HL-60 (cell line): ENCODE results near the gene CAST.

Experiments
- GABPA ChIP-seq: IDR thresholded peaks from 2 replicates; pipeline ENCODE4 v1.6.1; 2012; ENCODE audit warnings: low read depth
- POLR2AphosphoS5 ChIP-seq: IDR thresholded peaks from 2 replicates; pipeline ENCODE4 v1.6.1; 2012; ENCODE audit warnings: low read depth
- SPI1 ChIP-seq: IDR thresholded peaks from 2 replicates; pipeline ENCODE4 v1.6.1; 2012; ENCODE audit warnings: low read depth, mild to moderate bottlenecking, borderline replicate concordance
- TF ChIP-seq, protein P1 (sequence below): IDR thresholded peaks from one replicate; pipeline ENCODE4 v1.5.1; 2011; ENCODE audit warnings: low read length, control low read depth, inconsistent platforms; ENCODE audit not compliant: insufficient read depth

- TF ChIP-seq, protein P1, sequence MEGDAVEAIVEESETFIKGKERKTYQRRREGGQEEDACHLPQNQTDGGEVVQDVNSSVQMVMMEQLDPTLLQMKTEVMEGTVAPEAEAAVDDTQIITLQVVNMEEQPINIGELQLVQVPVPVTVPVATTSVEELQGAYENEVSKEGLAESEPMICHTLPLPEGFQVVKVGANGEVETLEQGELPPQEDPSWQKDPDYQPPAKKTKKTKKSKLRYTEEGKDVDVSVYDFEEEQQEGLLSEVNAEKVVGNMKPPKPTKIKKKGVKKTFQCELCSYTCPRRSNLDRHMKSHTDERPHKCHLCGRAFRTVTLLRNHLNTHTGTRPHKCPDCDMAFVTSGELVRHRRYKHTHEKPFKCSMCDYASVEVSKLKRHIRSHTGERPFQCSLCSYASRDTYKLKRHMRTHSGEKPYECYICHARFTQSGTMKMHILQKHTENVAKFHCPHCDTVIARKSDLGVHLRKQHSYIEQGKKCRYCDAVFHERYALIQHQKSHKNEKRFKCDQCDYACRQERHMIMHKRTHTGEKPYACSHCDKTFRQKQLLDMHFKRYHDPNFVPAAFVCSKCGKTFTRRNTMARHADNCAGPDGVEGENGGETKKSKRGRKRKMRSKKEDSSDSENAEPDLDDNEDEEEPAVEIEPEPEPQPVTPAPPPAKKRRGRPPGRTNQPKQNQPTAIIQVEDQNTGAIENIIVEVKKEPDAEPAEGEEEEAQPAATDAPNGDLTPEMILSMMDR, result no peak
- TF ChIP-seq POLR2AphosphoS5, result no peak
- no peak for TF ChIP-seq GABPA
- no peak for TF ChIP-seq SPI1
Observed at GRCh38 chr5:96747720-96748119, 85.5 kb downstream of the CAST start.
